Measurements from ENCODE around the gene INSRR.

The INSRR gene

DNA sequence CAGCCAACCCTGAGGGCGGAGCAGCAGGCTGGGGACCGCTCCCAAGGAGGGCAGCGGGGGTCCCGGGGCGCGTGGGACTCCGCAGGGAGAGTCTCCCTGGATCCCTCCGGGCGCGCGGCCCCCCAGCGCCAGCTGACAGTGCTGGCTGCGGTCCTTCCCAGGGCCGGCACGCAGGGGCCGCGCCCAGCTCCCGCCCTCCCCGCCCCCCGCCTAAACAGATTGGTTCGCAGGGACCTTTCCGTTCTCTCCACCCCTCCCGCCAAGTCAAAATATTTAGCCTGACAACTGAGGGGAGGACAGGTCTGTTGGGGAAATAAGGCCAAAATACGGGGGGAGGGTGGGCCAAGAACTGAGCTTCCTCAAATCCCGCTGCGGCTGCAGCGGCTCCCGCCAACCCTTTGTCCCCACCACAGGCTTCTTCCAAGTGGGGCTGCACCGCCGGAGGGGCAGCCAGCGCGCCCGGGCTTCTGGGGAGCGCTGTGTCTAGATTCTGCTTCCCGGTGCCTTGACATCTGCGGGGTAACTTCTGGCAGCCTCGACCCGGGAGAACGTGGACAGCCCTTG lies at the start of gene INSRR:
TSS of gene INSRR (minus strand) at position 159 of the 564 bp plus-strand sequence. CDS start 496 bp downstream, outside the sequence.
- no peak for DNase-seq (ENCODE audit: low spot score)

DNA sequence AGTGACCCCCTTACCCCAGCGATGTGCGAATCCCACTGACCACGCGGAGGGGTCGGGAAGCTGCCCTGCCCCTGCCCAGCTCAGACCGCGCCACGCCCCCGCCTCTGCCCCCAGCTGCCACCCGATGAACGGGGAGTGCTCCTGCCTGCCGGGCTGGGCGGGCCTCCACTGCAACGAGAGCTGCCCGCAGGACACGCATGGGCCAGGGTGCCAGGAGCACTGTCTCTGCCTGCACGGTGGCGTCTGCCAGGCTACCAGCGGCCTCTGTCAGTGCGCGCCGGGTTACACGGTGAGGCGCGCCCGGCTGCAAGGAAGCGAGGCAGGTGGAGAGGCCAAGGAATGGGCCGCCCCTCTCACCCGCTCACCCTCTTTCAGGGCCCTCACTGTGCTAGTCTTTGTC lies 49.6 kb upstream of the INSRR start:
- DNase-seq (ENCODE audit: low spot score), result no peak

DNA sequence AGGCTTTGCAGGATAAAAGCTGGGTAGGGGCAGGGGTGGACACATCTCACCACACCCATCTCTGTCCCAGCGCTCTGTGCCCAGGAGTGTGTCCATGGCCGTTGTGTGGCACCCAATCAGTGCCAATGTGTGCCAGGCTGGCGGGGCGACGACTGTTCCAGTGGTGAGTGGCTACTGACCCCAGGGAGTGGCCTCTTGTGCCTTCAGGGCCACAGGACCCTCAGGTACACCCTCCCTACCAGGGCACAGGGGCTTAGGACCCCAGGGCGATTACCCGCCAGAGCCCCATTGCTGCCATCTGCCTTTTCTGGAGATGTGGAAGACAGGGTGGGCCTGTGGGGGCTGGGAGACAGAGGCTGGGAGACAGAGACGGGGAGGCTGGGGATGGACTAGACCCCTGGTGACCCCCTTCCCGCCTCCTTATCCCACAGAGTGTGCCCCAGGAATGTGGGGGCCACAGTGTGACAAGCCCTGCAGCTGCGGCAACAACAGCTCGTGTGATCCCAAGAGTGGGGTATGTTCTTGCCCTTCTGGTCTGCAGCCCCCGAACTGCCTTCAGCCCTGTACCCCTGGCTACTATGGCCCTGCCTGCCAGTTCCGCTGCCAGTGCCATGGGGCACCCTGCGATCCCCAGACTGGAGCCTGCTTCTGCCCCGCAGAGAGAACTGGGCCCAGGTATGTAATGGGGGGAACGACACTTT lies 47.4 kb upstream of the INSRR start:
- DNase-seq (ENCODE audit: low spot score), result no peak

DNA sequence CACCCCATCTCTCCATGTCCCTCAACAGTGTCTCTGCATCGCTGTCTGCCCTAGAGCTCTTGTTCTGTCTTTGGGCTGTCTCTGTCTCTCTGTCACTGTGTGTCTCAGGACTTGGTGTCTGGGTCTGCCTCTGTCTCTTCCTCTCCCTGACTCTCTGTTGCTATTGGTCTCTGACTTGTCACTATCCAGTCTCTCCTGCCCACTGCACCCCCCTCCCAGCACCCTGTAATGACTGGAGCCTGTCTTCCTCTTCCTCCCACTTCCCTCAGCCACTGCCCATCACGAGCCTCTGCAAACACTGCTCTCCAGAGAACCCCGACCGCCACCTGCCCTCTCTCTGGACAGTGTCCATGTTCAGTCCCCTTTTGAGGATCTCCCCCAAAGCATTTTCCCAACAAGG lies 46.7 kb upstream of the INSRR start:
- no peak for DNase-seq (ENCODE audit: low spot score)

DNA sequence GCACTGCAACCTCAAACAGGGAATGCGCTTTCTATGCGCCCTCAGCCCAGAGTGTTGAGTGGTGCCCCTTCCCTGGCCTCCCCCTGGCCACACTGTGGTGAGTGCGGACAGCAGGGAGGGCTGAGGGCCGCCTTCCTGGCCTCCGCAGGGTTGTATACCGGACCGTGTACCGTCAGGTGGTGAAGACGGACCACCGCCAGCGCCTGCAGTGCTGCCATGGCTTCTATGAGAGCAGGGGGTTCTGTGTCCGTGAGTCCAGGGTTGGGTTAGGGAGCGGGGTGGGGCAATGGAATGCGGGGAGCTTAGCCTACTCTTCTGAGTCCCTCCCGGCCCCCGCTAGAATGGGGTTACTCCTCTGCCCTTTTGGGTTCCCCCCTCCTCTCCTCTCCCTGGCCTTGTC lies 46.3 kb upstream of the INSRR start:
- DNase-seq (ENCODE audit: low spot score), result no peak

DNA sequence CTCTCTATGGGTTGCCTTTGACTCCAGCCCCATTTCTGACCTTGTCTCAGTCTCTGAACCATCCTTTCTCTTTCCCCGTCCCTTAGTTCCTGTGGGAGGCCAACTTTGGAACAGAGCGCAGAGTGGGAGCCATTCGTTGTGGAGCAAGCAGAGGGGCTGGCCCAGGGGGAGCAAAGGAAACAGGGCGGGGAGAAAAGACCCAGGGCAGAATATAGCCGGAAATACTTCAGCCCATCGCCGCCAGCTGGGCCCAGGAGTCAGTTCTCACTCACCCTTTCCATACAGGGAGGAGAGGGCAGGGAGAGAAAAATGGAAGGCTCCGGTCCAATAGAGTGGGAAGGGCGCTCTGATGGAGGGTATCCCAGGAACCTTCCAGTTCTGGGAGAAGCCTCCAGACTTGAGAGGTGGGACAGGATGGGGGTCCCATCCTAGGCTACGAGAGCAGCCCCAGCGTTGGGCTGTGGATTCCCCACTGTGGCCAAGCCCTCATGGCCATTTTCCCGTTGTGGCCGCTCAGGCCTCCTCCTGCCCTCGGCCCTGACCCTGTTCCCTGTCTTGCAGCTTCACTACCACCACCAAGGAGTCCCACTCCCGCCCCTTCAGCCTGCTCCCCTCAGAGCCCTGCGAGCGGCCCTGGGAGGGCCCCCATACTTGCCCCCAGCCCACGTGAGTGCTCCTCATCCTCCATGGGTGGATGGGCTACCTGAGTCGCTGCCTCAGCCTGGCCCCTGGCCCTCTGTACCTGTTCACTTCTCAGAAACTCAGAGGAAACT lies 45.5 kb upstream of the INSRR start:
- no peak for DNase-seq (ENCODE audit: low spot score)

DNA sequence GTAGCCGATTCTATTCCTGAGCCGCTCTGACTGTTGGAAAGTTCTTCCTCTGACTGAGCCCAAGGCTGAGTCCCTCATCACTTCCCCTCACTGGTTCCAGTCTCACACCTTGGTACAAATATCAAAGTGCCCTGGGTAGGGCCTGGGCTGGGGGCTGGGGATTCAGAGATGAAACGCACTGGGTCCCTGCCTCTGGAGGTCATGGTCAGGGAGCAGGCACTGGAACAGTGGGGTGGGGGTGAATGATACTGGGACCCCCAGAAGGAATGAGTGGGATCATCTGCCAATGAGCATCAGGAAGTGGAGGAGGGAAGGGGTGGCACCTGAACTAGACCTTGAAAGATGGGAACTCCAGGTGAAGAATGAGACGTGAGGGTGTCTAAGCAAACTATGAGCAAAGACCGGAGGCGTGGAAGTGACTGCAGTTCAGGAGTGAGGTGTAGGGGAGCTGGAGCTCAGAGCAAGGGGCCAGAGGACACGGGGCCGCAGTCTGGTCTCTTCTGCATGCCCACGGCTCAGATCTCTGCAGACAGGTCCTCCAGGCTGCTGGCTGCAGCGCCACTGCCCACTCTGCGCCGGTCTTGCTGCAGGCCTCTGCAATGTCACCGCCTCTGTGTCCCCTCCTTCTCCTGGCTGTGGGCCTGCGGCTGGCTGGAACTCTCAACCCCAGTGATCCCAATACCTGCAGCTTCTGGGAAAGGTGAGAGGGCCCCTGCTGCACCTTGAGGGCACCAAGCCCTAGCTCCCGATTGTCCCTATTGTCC lies 44.6 kb upstream of the INSRR start:
- DNase-seq (ENCODE audit: low spot score), result no peak

DNA sequence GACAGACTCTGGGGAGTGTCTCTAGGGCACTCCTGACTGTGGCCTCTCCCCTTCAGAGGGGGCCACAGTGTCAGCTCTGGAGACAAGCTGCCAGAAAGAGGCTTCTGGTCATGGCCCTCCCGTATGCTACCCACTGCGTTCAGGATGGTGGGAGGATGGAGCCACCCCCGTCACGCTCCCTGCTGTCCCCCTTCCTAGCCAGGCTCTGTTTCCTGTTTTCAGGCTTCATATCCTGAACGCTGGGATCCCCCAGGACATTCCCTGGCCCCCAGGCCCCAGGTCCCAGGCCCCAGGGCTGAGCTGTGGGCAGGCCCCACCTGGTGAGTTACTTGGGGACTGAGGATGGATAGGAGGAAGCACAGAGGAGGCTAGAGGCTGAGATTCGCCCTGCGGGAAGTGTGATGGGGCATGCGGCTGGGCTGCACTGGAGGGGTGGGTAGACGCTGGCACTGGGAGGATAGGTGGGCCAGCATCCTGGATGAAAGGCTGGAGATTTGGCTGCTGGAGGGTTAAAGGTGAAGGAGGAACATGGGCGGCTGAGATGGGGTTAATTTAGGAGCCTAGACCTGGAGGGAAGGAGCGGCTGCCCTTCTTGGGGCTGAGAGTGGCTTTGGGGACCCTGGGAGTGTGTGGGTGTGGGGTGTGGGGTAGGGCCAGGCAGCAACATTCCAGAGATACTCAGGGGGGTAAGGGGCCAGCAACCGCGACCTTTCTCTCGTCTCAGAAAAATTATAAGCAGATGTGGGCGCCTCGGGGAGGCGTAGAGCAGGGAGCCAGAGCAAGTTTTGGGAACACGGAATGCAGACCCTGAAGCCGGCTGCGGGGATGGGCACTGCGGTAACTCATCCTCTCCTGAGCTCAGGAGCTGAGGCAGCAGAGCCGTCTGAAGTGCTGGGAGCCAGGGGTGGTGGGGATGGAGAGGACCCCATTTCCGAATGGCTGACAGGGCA lies 43.3 kb upstream of the INSRR start:
- no peak for DNase-seq (ENCODE audit: low spot score)

DNA sequence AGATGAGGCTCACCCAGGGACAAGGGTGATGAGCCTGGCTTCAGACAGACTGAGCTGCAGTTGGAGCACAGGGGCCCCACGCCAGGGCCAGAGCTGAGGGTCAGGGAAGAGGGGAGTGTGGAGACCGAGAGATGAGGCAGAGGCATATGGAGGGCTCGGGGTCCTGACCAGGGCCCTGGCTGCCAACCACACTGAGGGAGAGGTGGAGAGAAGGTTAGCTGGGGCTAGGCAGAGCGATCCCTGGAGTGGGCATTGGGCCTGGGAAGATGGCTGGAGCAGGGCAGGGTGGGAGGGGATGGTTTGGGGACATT lies 42.6 kb upstream of the INSRR start:
- DNase-seq (ENCODE audit: low spot score), result no peak

DNA sequence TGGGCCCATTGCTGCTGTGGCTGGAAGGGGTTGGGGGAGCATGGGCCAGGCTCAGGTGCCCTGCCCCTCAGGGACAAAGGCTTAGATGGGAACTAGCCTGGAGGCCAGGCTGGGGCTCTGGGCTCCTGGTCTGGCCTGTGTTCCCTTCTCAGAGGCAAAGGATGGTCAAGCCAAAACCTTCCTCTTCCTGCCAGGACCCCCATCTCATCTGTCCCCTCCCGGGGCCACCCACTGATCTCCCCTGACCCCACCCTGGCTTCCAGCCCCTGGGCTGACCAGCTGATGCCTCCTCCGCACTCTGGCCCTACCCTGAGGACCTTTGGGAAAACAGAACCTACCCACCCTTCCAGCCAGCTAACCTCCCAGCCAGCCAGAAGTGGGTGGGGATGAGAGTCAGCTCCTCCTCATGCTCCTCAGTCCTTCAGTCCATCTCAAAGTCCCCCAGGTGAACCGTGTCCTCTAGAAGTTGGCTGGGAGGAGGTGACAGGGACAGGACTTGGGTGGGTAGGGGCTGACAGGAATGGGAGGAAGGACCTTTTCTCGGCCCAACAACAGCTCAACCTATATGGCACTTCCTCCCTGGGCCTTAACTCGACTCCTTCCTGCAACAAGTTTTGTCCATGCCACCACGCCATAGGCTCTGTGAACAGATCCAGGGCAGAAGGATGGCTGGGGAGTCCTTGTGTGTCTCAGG lies 42.1 kb upstream of the INSRR start:
- DNase-seq (ENCODE audit: low spot score), result no peak

DNA sequence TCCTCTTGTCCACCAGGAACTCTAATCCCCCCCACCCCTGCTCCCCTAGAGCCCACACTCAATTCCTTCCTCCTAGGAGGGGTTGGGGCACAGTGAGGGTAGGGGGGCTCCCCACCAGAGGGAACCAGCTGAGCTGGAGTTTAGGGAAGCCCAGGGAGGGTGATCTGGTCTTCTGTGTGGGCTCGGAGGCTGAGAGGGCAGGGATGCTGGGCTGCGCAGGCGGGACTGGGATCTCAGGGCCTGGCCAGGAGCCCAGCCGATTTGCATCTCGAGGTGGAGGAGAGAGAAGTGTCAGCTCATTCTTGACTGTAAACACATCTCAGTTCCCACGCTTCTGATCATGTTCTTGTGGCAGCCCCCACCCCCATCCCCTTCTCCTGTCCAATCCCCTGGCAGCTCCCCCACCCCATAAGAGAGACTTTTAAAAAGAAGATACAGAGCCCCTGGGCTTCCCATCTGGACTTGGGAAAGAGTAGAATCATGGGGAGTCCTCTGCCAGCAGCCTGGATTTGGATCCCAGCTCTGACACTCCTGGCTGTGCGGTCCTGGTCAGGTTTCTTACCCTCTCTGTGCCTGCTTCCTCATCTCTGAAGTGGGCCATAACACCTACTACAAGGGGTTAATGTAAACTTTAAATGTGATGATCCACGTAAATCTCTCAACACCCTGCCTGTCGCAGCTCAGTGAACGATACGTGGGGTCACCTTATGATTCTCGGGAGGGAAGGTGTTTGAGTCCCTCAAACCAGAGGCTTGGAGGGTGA lies 41.2 kb upstream of the INSRR start:
- DNase-seq (ENCODE audit: low spot score), result no peak

DNA sequence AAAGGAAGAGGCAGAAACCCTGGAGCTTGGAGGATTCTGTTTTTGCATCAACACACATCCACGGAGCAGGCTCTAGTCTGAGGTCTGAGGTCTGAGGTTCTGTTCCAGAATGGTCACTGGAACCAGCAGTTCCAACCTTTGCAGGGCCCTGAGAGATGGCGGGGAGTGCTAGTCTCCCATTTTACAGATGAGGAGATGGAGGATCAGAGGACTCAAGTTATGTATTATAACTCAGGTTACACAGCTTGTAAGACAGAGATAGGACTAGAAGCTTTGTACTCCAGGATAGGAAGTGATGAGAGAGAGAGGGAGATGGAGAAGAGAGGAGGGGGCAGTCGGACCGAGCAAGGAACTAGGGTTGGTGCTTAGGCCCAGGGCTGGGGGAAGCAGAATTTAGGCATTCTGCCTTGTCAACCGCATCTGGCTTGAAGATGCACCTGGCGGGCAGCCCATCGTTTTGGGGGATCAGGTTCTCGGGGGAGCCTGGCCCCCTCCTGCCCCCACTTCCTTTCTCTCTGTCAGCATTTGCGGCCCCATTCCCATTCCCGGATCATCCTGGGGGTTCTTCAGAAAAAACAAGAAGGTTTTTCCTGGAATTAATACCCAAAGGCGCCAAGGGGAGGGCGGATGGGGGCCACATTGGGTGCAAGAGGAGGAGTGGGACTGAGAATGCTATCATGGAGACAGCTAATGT lies 40.2 kb upstream of the INSRR start:
- DNase-seq (ENCODE audit: low spot score), result no peak

DNA sequence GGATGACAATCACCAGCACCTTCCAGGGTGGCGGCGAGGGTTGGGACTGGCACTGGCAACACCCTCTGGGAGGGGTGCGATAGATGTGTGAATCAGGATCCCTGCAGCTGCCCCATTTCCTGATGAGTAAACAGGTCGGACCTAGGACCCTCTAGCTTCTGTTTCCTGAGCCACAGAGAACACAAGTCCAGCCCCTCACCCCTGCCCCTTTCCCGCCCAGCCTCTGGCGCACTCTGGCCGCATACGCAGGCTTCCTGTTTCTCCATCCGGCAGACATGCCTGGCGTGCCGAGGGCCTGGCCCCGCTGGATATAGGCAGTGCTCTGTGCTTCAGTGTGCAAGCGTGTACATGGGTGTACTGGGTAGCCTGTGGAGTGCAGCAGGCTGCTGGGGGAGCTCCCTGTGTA lies 39.2 kb upstream of the INSRR start:
- DNase-seq (ENCODE audit: low spot score), result no peak

DNA sequence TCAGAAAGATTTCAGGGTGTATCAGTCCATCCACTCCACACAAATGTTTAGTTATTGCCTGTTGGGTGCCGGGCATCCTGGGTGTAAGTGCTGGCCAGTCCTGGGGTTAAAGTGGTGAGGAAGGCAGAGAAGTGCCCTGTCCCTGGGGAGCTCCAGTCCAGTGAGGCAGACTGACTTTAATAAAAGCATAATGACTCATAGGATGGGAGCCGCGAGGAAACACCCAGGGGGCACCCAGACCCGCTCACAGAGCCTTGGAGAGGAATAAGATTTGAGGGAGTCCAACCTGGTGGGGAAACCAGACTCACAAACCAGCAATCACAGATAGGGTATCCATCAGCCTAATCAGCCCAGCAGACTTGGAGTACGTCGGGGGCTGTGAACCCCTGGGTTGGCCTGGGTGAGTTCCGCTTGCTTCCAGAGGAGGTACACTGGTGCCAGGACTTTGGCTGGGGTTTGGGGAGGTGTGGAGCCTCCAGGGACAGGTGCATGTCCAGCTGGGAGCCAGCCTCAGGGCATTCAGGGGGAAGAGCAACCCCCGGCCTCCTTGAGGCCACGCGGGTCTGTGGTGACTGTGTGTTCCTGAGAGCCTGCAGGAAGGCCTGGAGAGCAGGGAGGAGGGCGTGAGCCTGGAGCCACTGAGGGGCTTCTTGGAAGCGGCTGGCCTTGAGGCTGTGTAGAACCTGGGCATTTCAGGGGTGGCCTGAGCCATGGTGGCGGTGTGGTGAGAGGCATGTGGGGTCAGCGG lies 38.3 kb upstream of the INSRR start:
- DNase-seq (ENCODE audit: low spot score), result no peak

DNA sequence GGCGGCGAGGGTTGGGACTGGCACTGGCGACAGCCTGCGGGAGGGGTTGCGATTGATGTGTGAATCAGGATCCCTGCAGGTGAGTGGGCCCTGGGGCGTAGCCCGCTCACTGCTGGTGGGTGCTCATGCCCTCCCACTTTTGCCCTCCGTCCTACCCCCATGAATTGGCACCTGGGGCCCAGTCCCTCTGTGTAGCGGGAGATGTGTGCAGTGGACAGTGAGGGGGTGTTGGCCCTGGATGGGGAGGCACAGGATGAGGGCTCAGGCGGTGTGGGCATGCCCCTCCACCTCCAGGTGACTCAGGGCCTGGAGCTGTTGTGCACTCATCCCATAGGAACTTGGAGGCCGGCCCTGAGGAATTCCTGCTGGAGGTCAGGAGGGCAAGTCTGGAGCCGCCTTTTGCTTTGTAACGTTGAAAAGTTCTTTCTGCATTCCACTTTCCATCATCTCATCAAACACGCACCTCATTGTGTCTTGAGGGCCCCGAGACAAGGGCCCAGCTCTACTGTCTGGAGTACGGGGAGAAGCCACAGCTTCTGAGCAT lies 37.6 kb upstream of the INSRR start:
- DNase-seq (ENCODE audit: low spot score), result no peak

DNA sequence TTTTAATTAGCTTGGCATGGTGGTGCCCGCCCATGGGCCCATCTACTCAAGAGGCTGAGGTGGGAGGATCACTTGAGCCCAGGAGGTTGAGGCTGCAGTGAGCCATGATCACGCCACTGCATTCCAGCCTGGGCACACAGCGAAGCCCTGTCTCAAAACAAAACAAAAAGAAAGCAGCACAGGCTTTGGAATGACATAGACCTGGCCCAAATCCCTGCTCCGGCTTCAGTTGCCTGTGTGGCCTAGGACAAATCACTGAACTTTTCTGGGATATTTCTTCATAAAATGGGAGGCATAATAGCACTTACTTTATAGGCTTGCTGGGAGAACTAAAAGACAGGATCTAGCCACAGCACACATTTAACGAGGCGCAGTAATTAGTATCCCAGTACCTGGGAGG lies 37.0 kb upstream of the INSRR start:
- DNase-seq (ENCODE audit: low spot score), result no peak

DNA sequence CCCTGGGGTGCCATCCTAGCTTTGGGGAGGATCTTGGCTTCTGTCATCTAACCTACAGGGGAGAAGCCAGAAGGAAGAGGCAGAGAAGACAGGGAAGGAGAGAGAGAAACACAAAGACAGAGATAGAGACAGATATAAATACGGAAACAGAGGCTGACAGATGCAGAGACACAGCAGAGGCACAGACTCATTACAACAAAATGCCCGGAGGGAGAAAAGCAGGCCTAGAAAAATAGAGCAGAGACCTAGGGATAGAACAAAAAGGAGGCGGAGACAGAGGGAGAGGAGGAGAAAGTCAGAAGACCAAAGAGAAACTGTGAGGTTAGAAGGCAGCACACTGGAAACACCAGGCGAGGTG lies 36.5 kb upstream of the INSRR start:
- no peak for DNase-seq (ENCODE audit: low spot score)

DNA sequence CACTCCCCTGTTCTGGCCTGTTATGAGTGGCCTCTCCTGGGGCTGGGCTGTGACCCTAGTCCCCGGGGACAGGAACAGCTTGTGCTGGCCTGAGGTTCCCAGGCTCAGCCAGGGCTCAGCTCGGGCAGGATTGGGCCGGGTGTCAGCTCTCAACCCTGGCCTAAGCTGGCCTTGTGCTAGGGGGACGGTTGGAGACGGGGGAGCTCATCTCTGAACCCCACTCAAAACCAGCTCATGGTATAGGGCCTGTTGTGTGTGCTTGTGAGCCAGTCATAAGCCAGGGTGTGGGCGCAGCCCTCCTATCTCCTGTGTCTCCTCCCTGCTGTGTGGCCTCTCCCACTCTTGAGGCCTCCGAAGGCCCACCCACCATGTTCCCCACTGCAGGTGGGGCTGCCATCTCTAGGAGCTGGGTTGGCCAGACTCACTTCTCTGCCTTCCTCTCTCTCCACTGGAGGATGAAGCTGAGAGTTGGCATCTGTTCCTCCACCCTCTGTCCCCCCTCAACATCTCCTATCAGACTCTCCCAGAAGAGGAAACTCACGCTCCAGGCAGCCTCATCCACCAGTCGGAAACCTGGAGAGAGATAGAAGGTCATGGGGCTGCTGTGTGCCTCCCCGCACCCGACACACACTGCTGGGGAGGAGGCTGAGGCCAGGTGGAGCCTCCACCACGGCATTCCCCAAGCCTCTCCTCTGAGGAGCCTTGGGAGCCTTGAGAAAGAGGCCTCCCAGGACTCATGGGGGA lies 36.0 kb upstream of the INSRR start:
- DNase-seq (ENCODE audit: low spot score), result peak; percentile 5
